ENCODE data around the gene CLIC6.
"Not testable (repeated sequence)": the region's sequence is repeated elsewhere in the genome, so short reads cannot be mapped to it uniquely, and the experiment has no call there.

The CLIC6 gene

GRCh38 chr21:34651642-34652041, 17.2 kb upstream of the CLIC6 start:
- no peak for FAIRE-seq

GRCh38 chr21:34653522-34653921, 15.3 kb upstream of the CLIC6 start:
- FAIRE-seq = no peak
- DNase-seq (ENCODE audit: low spot score) = no peak

More at GRCh38 chr21:34651642-34652041, 17.2 kb upstream of the CLIC6 start:
- DNase-seq (ENCODE audit: low spot score) = no peak

- FAIRE-seq = no peak
- no peak for DNase-seq (ENCODE audit: low spot score)
These were observed 6.9 kb upstream of the CLIC6 start for GRCh38 chr21:34661848-34662247.

GRCh38 chr21:34667761-34668160, 1.0 kb upstream of the CLIC6 start:
- no peak for DNase-seq (ENCODE audit: low spot score)
- FAIRE-seq = no peak

GRCh38 chr21:34669149-34669879, 520 bp downstream of the CLIC6 start:
- no peak for FAIRE-seq
- no peak for DNase-seq (ENCODE audit: low spot score)

- FAIRE-seq = not testable (repeated sequence)
These were observed 1.1 kb downstream of the CLIC6 start for GRCh38 chr21:34669880-34670219.

GRCh38 chr21:34670220-34670961, 1.6 kb downstream of the CLIC6 start:
- FAIRE-seq (no peak), DNase-seq (ENCODE audit: low spot score) (no peak)

More at GRCh38 chr21:34669880-34670219, 1.1 kb downstream of the CLIC6 start:
- not testable (repeated sequence) for DNase-seq (ENCODE audit: low spot score)

- DNase-seq (ENCODE audit: low spot score) (no peak), FAIRE-seq (no peak)
These were observed 2.2 kb downstream of the CLIC6 start for GRCh38 chr21:34670962-34671348.

GRCh38 chr21:34671462-34671861, 2.7 kb downstream of the CLIC6 start:
- FAIRE-seq = no peak
- no peak for DNase-seq (ENCODE audit: low spot score)

GRCh38 chr21:34671891-34672290, 3.1 kb downstream of the CLIC6 start:
- no peak for FAIRE-seq
- no peak for DNase-seq (ENCODE audit: low spot score)

GRCh38 chr21:34673006-34673405, 4.2 kb downstream of the CLIC6 start:
- FAIRE-seq = no peak
- DNase-seq (ENCODE audit: low spot score) = no peak

- FAIRE-seq = no peak
- DNase-seq (ENCODE audit: low spot score) = no peak
These were observed 5.7 kb downstream of the CLIC6 start for GRCh38 chr21:34674468-34674867.

- FAIRE-seq = no peak
- DNase-seq (ENCODE audit: low spot score) = no peak
These were observed 7.1 kb downstream of the CLIC6 start for GRCh38 chr21:34675871-34676270.

- no peak for DNase-seq (ENCODE audit: low spot score)
- FAIRE-seq = no peak
These were observed 10.3 kb downstream of the CLIC6 start for GRCh38 chr21:34679051-34679450.

GRCh38 chr21:34684174-34684876, 15.5 kb downstream of the CLIC6 start:
- FAIRE-seq (no peak), DNase-seq (ENCODE audit: low spot score) (no peak)

- DNase-seq (ENCODE audit: low spot score) (no peak), FAIRE-seq (no peak)
These were observed 18.3 kb downstream of the CLIC6 start for GRCh38 chr21:34687065-34687464.

GRCh38 chr21:34687745-34688144, 19.0 kb downstream of the CLIC6 start:
- FAIRE-seq = no peak
- DNase-seq (ENCODE audit: low spot score) = no peak

- DNase-seq (ENCODE audit: low spot score) = no peak
- FAIRE-seq = no peak
These were observed 19.4 kb downstream of the CLIC6 start for GRCh38 chr21:34688145-34688544.

- FAIRE-seq (no peak), DNase-seq (ENCODE audit: low spot score) (no peak)
These were observed 19.9 kb downstream of the CLIC6 start for GRCh38 chr21:34688715-34689114.

GRCh38 chr21:34690041-34690792, 21.4 kb downstream of the CLIC6 start:
- peak; percentile 42 for DNase-seq (ENCODE audit: low spot score)
- FAIRE-seq = no peak

GRCh38 chr21:34690793-34691175, 22.0 kb downstream of the CLIC6 start:
- no peak for DNase-seq (ENCODE audit: low spot score)
- no peak for FAIRE-seq

All from urothelium cell line (cell line).